H1 (cell line): Measurements from ENCODE around the gene UPF3A. TPM values are rescaled to one million over a fixed set of nuclear protein-coding genes. Genes with fewer than 3 reads are reported as not detected.

ENCODE experiments used
- CTCF ChIA-PET: fragments of 300-600 bp; sonication (Branson Sonifier 250); formaldehyde crosslinking; loops from one replicate; lab custom pipeline; 2021; ENCODE audit not compliant: partially characterized antibody; lab: Charles Lee
- POLR2A ChIA-PET: fragments of 300-600 bp; sonication (Branson Sonifier 250); formaldehyde crosslinking; loops from one replicate; lab custom pipeline; 2021; ENCODE audit warnings: inconsistent platforms; ENCODE audit not compliant: partially characterized antibody; lab: Charles Lee
- DNase-seq, 2 experiments: peaks; one replicate each; pipeline versions ENCODE4 v3.0.0 to v3.0.0-alpha.2; 2010 to 2022; ENCODE audit warnings: low spot score in 2 of 2, low read depth in 1 of 2, mixed read lengths in 1 of 2
- FAIRE-seq: peaks from 2 replicates; lab custom pipeline; 2011; peaks lifted over from hg19 to GRCh38; lab: Jason Lieb, UNC
- H2AFZ ChIP-seq: 2 replicates; pipeline ENCODE4 v1.8.1; 2012; ENCODE audit warnings: low read length, inconsistent platforms
- H2AK5ac ChIP-seq: 2 replicates; pipeline ENCODE4 v1.6.1; 2013; ENCODE audit warnings: low read depth, low read length
- H2BK120ac ChIP-seq: replicated peaks from 2 replicates; pipeline ENCODE3; 2013; ENCODE audit warnings: low read depth, low read length, inconsistent platforms
- H2BK12ac ChIP-seq: 2 replicates; pipeline ENCODE4 v1.6.1; 2013; ENCODE audit warnings: low read depth, low read length
- H2BK15ac ChIP-seq: 2 replicates; pipeline ENCODE4 v1.6.1; 2013; ENCODE audit warnings: low read length
- H2BK20ac ChIP-seq: 2 replicates; pipeline ENCODE4 v1.6.1; 2013; ENCODE audit warnings: low read length
- H2BK5ac ChIP-seq: 2 replicates; pipeline ENCODE4 v1.6.1; 2013; ENCODE audit warnings: low read depth, low read length
- H3K14ac ChIP-seq: 2 replicates; pipeline ENCODE4 v1.6.1; 2013; ENCODE audit warnings: inconsistent platforms; ENCODE audit not compliant: insufficient read length
- H3K18ac ChIP-seq: 2 replicates; pipeline ENCODE4 v1.6.1; 2013; ENCODE audit warnings: low read length; ENCODE audit errors: extremely low read depth
- H3K23ac ChIP-seq: 2 replicates; pipeline ENCODE4 v1.6.1; 2013; ENCODE audit warnings: inconsistent platforms; ENCODE audit not compliant: insufficient read length
- H3K23me2 ChIP-seq: 2 replicates; pipeline ENCODE4 v1.6.1; 2013; ENCODE audit warnings: low read depth, low read length
- H3K27ac ChIP-seq: 2 replicates; pipeline ENCODE4 v1.6.1; 2011; ENCODE audit warnings: low read depth, low read length, inconsistent platforms
- H3K27me3 ChIP-seq, 4 experiments: replicated peaks in 1 of 4; 1 replicate in 1 of 4; 2 replicates in 3 of 4; pipeline versions ENCODE4 v1.6.1 to v1.8.1; 2011 to 2013; ENCODE audit warnings: low read length in 3 of 4, mild to moderate bottlenecking in 3 of 4, inconsistent platforms in 2 of 4, mixed read lengths in 2 of 4, moderate library complexity in 1 of 4; ENCODE audit not compliant: control insufficient read depth in 3 of 4, insufficient read depth in 3 of 4; ENCODE audit errors: extremely low read depth in 1 of 4
- H3K36me3 ChIP-seq, 4 experiments: 2 replicates each; pipeline versions ENCODE4 v1.6.1 to v1.8.1; 2011 to 2013; ENCODE audit warnings: mild to moderate bottlenecking in 4 of 4, low read length in 3 of 4, moderate library complexity in 2 of 4, control low read depth in 1 of 4, inconsistent platforms in 1 of 4; ENCODE audit not compliant: insufficient read depth in 4 of 4, control insufficient read depth in 2 of 4
- H3K4ac ChIP-seq: replicated peaks from 2 replicates; pipeline ENCODE3; 2013; ENCODE audit warnings: low read length, low read depth, mixed read lengths, inconsistent platforms; ENCODE audit not compliant: insufficient read length
- H3K4me1 ChIP-seq, 4 experiments: replicated peaks in 1 of 4; 1 replicate in 1 of 4; 2 replicates in 3 of 4; pipeline versions ENCODE4 v1.6.1 to v1.8.1; 2011 to 2013; ENCODE audit warnings: low read length in 3 of 4, inconsistent platforms in 2 of 4, mixed read lengths in 1 of 4; ENCODE audit not compliant: insufficient read depth in 4 of 4, control insufficient read depth in 3 of 4
- H3K4me2 ChIP-seq, 2 experiments: 2 replicates each; pipeline versions ENCODE4 v1.6.1 to v1.8.1; 2011 to 2013; ENCODE audit warnings: low read depth in 2 of 2, low read length in 2 of 2, control low read depth in 1 of 2, inconsistent platforms in 1 of 2, mild to moderate bottlenecking in 1 of 2; ENCODE audit not compliant: insufficient read depth in 1 of 2
- H3K4me3 ChIP-seq, 4 experiments: fragments of 200-600, 300-600 bp in 1 of 4; sonication (generic), shearing (Covaris generic), sonication (Bioruptor Twin) in 1 of 4; 2 replicates each; pipeline versions ENCODE4 v1.5.1 to v1.8.1; 2011 to 2016; ENCODE audit warnings: low read length in 4 of 4, low read depth in 3 of 4, control low read depth in 2 of 4, inconsistent platforms in 2 of 4, mild to moderate bottlenecking in 2 of 4, mixed read lengths in 1 of 4, moderate library complexity in 1 of 4; ENCODE audit not compliant: insufficient read depth in 2 of 4; ENCODE audit errors: extremely low read depth in 1 of 4
- H3K56ac ChIP-seq: replicated peaks from 2 replicates; pipeline ENCODE3; 2013; ENCODE audit warnings: low read depth, mild to moderate bottlenecking, mixed read lengths, low read length, inconsistent platforms; ENCODE audit not compliant: insufficient read length
- H3K79me1 ChIP-seq: 2 replicates; pipeline ENCODE4 v1.6.1; 2013; ENCODE audit warnings: low read depth, low read length, control low read depth
- H3K79me2 ChIP-seq, 2 experiments: 2 replicates each; pipeline versions ENCODE4 v1.6.1 to v1.8.1; 2012 to 2013; ENCODE audit warnings: low read length in 2 of 2, mild to moderate bottlenecking in 2 of 2, inconsistent platforms in 1 of 2; ENCODE audit not compliant: insufficient read depth in 2 of 2, control insufficient read depth in 1 of 2
- H3K9ac ChIP-seq, 4 experiments: replicated peaks in 1 of 4; 1 replicate in 1 of 4; 2 replicates in 3 of 4; pipeline versions ENCODE4 v1.6.1 to v1.8.1; 2011 to 2013; ENCODE audit warnings: low read depth in 3 of 4, low read length in 3 of 4, control low read depth in 2 of 4, mild to moderate bottlenecking in 2 of 4, moderate library complexity in 2 of 4, inconsistent platforms in 1 of 4; ENCODE audit errors: extremely low read depth in 1 of 4
- H3K9me3 ChIP-seq, 2 experiments: 2 replicates each; pipeline versions ENCODE4 v1.6.1 to v1.8.1; 2012 to 2013; ENCODE audit warnings: mild to moderate bottlenecking in 2 of 2, moderate library complexity in 2 of 2, control low read depth in 1 of 2, inconsistent platforms in 1 of 2, low read depth in 1 of 2, low read length in 1 of 2, mixed read lengths in 1 of 2; ENCODE audit not compliant: insufficient read depth in 2 of 2
- H4K20me1 ChIP-seq, 2 experiments: replicated peaks in 1 of 2; 2 replicates each; pipeline versions ENCODE3 to v1.8.1; 2011 to 2013; ENCODE audit warnings: inconsistent platforms in 2 of 2, low read length in 2 of 2, mild to moderate bottlenecking in 1 of 2; ENCODE audit not compliant: insufficient read depth in 2 of 2, control insufficient read depth in 1 of 2
- H4K5ac ChIP-seq: 2 replicates; pipeline ENCODE4 v1.6.1; 2013; ENCODE audit warnings: low read length, low read depth, mixed read lengths, inconsistent platforms; ENCODE audit not compliant: insufficient read length
- H4K8ac ChIP-seq: 2 replicates; pipeline ENCODE4 v1.8.0; 2013; ENCODE audit warnings: mild to moderate bottlenecking, moderate library complexity, low read length, inconsistent platforms; ENCODE audit not compliant: insufficient read depth; ENCODE audit errors: extremely low read depth
- H4K91ac ChIP-seq: replicated peaks from 2 replicates; pipeline ENCODE3; 2013; ENCODE audit warnings: low read length, mixed read lengths, inconsistent platforms; ENCODE audit not compliant: insufficient read length
- BRCA1 ChIP-seq: IDR thresholded peaks from 2 replicates; pipeline ENCODE4 v1.6.1; 2012; ENCODE audit warnings: low read depth, low read length, improper control_type of control experiment
- CEBPB ChIP-seq: IDR thresholded peaks from 2 replicates; pipeline ENCODE4 v1.6.1; 2012; ENCODE audit warnings: low read depth, low read length
- JUN ChIP-seq: IDR thresholded peaks from 2 replicates; pipeline ENCODE4 v1.6.1; 2011; ENCODE audit warnings: low read depth, mild to moderate bottlenecking, improper control_type of control experiment, low read length
- KDM1A ChIP-seq: fragments of 200-600, 300-600 bp; sonication (generic); IDR thresholded peaks from 2 replicates; pipeline ENCODE4 v1.7.1; 2016; ENCODE audit warnings: mild to moderate bottlenecking, low read length, borderline replicate concordance
- RBBP5 ChIP-seq: IDR thresholded peaks from 2 replicates; pipeline ENCODE4 v1.7.1; 2012; ENCODE audit warnings: low read depth, mild to moderate bottlenecking, inconsistent platforms, low read length, moderate library complexity, borderline replicate concordance
- WGBS, 2 experiments: shearing (Covaris generic) in 1 of 2; methylation state at CpG; one replicate each; pipeline versions ENCODE4 v1.1.6 to v1.1.7; 2013 to 2015; ENCODE audit warnings: low lambda C conversion rate in 2 of 2, mixed read lengths in 2 of 2, inconsistent platforms in 1 of 2, low coverage in 1 of 2, missing lambda C conversion rate in 1 of 2; ENCODE audit not compliant: insufficient replicate concordance in 2 of 2, insufficient coverage in 1 of 2, insufficient read length in 1 of 2; ENCODE audit errors: extremely low coverage in 1 of 2, missing lambda C conversion rate in 1 of 2; 5-methylcytosine and 5-hydroxymethylcytosine counted together
- polyA plus RNA-seq, 7 experiments: library from polyadenylated mRNA; depleted of rRNA in 3 of 7; stranded (reverse) in 5 of 7; unstranded in 2 of 7; fragments of >200 nt in 5 of 7; fragments of 200-250 nt in 2 of 7; gene quantifications; 1 replicate in 5 of 7; 2 replicates in 1 of 7; 4 replicates in 1 of 7; pipeline versions ENCODE4 v1.2.1 to v1.2.3, GENCODE V29; 2011 to 2013; ENCODE audit warnings: missing spikeins in 2 of 7, mixed read lengths in 2 of 7
- total RNA-seq: library from RNA; stranded (reverse); fragmentation: NEBNext Ultra II Directional; extraction: Animal tissue kit (Norgen Biotek cat#: 25700); gene quantifications from 2 replicates; pipeline ENCODE4 v1.2.1, GENCODE V29; 2021

The UPF3A gene
- total and polyA plus RNA-seq, 2 of the 8 experiments (the other 6 are each of a cell fraction or from before 2014, with no cell fraction given), result 47.1 to 58.2 TPM

- no peak overlapping the region for H3K4ac ChIP-seq
- no peaks in the 10 kb centered on the region for H3K27me3 ChIP-seq
- no peak overlapping the region for H3K14ac ChIP-seq
- H3K9ac ChIP-seq, result no peak overlapping the region
- H4K5ac ChIP-seq, result no peak overlapping the region
- no peak overlapping the region for H3K27ac ChIP-seq
- H4K91ac ChIP-seq, result no peak overlapping the region
- no peaks in the 10 kb centered on the region for H3K79me2 ChIP-seq
- no peaks in the 10 kb centered on the region for H3K79me1 ChIP-seq
- H3K9me3 ChIP-seq, result no peaks in the 10 kb centered on the region
- H3K4me2 ChIP-seq, result no peak overlapping the region
- POLR2A ChIA-PET, result interaction anchor here (0.7 to 1.1 kb wide), 4 partner anchors 10 to 15 kb away, joined by 3 read pairs; no protein-coding TSS in a partner anchor
- H3K18ac ChIP-seq, result no peak overlapping the region
- H2BK20ac ChIP-seq, result no peak overlapping the region
- TF ChIP-seq BRCA1 (no peak), JUN (no peak), KDM1A (no peak), CEBPB (no peak), RBBP5 (no peak)
- WGBS, 2 experiments, result 96% methylated on average over 11 of the region's 11 CpGs; no CpG with 5 or more reads in 1 of the 2 experiments
- no peak overlapping the region for H3K56ac ChIP-seq
- H3K4me3 ChIP-seq, result no peak overlapping the region
- H2BK5ac ChIP-seq, result no peak overlapping the region
- H2AFZ ChIP-seq, result no peak overlapping the region
- H3K4me1 ChIP-seq, result no peaks in the 10 kb centered on the region
- no peak overlapping the region for H2BK15ac ChIP-seq
- H3K36me3 ChIP-seq, result peaks cover 8 to 55% (median 38%) of the 10 kb centered on the region in 4 experiments; a peak in 7 of 8 replicates
- H2BK120ac ChIP-seq, result no peak overlapping the region
- H4K20me1 ChIP-seq, result peaks cover 0 to 4% of the 10 kb centered on the region in 2 experiments
- CTCF ChIA-PET, result interaction anchor here (0.5 to 1.9 kb wide), 3 partner anchors 19 to 33 kb away, joined by 3 read pairs; no protein-coding TSS in a partner anchor
- H3K23ac ChIP-seq, result no peak overlapping the region
- no peak overlapping the region for H2BK12ac ChIP-seq
- no peak overlapping the region for H4K8ac ChIP-seq
- peak in 1 of 2 experiments; percentile 32 for DNase-seq
- no peak for FAIRE-seq
- no peaks in the 10 kb centered on the region for H3K23me2 ChIP-seq
- no peak overlapping the region for H2AK5ac ChIP-seq
These were observed 22.4 kb downstream of the UPF3A start for GRCh38 chr13:114303700-114304327.
